Left lung (tissue), 10 donors: Measurements from ENCODE around the gene MYT1. TPM values are rescaled to one million over a fixed set of nuclear protein-coding genes. Genes with fewer than 3 reads are reported as not detected.
"Not testable (repeated sequence)": the region's sequence is repeated elsewhere in the genome, so short reads cannot be mapped to it uniquely, and the experiment has no call there.

Experiments
- ATAC-seq: fragments of 200-7000 bp; cut with Tn5 transposase; one replicate; pipeline ENCODE4 v1.9.1; 2020; ENCODE audit warnings: moderate library complexity
- DNase-seq, 4 donors: peaks; one replicate each; pipeline ENCODE4 v3.0.0-alpha.2; 2013 to 2020
- H3K27ac ChIP-seq, 2 donors: fragments of 200-600 bp; sonication (generic) in 1 of 2; one replicate each; pipeline versions ENCODE4 v1.5.0 to v1.8.0; 2020 to 2021
- H3K27me3 ChIP-seq, 2 donors: fragments of 200-600 bp; sonication (generic) in 1 of 2; one replicate each; pipeline versions ENCODE4 v1.5.0 to v1.8.0; 2020 to 2021
- H3K36me3 ChIP-seq, 2 donors: fragments of 200-600 bp; sonication (generic) in 1 of 2; one replicate each; pipeline versions ENCODE4 v1.5.0 to v1.8.0; 2020 to 2021
- H3K4me1 ChIP-seq, 2 donors: fragments of 200-600 bp; one replicate each; pipeline ENCODE4 v1.8.0; 2021
- H3K4me3 ChIP-seq, 2 donors: fragments of 200-600 bp; sonication (generic) in 1 of 2; one replicate each; pipeline versions ENCODE4 v1.5.0 to v1.8.0; 2020 to 2021; ENCODE audit warnings: mild to moderate bottlenecking in 1 of 2
- H3K9me3 ChIP-seq, 2 donors: fragments of 200-600 bp; sonication (generic) in 1 of 2; one replicate each; pipeline versions ENCODE4 v1.5.0 to v1.8.0; 2020 to 2021
- CTCF ChIP-seq, 2 donors: fragments of 200-600 bp; sonication (generic) in 1 of 2; IDR thresholded peaks; one replicate each; pipeline versions ENCODE4 v1.5.0 to v1.8.0; 2021; ENCODE audit warnings: antibody characterized with exemption in 2 of 2
- intact Hi-C, 2 donors: fragments of 100-400 bp; cut with DNase I; formaldehyde crosslinking; loops; one replicate each; pipeline versions ENCODE4 v1.11.2 to v1.14.2; 2022
- polyA plus RNA-seq, 6 donors: library from polyadenylated mRNA; unstranded; fragments of 120-200 nt; gene quantifications; one replicate each; pipeline ENCODE4 v1.2.1, GENCODE V29; 2013; ENCODE audit not compliant: insufficient read length in 6 of 6
- total RNA-seq, 2 donors: library from RNA; stranded (reverse); fragmentation: NEBNext Ultra II Directional; extraction: Animal tissue kit (Norgen Biotek cat#: 25700); gene quantifications; one replicate each; pipeline ENCODE4 v1.2.1, GENCODE V29; 2021
- donor health status: DM: no; HTN: yes; CAD: no.
- donor health status: DM: no; HTN: no; CAD: no.

Gene MYT1
- total and polyA plus RNA-seq, 8 donors: 0.26 to 0.42 (median 0.32) TPM; not detected in 2

- no peak overlapping the region for H3K27ac ChIP-seq
- H3K36me3 ChIP-seq: no peaks in the 10 kb centered on the region
- H3K4me1 ChIP-seq: no peaks in the 10 kb centered on the region
- intact Hi-C loops: no loop called here
- no peaks in the 10 kb centered on the region for H3K9me3 ChIP-seq
- DNase-seq (no peak), ATAC-seq (peak; percentile 33)
- no peak for TF ChIP-seq CTCF (IDR thresholded peaks at IDR 0.05)
- no peak overlapping the region for H3K4me3 ChIP-seq
- peaks cover 0 to 26% of the 10 kb centered on the region in 2 donors for H3K27me3 ChIP-seq
Observed at GRCh38 chr20:64177384-64177783, 13.1 kb downstream of the MYT1 start.

GRCh38 chr20:64177787-64178186, 13.5 kb downstream of the MYT1 start:
- Histone ChIP-seq H3K4me3 (no peak overlapping the region), H3K27ac (no peak overlapping the region), H3K36me3 (no peaks in the 10 kb centered on the region), H3K27me3 (peaks cover 0 to 22% of the 10 kb centered on the region in 2 donors), H3K4me1 (no peaks in the 10 kb centered on the region), H3K9me3 (no peaks in the 10 kb centered on the region)
- ATAC-seq (no peak), DNase-seq (no peak)
- intact Hi-C loops: no loop called here
- TF ChIP-seq CTCF (IDR thresholded peaks at IDR 0.05): no peak

GRCh38 chr20:64178925-64179324, 14.7 kb downstream of the MYT1 start:
- H3K27ac ChIP-seq, H3K9me3 ChIP-seq, DNase-seq, intact Hi-C loops, H3K36me3 ChIP-seq, ATAC-seq, H3K4me3 ChIP-seq, H3K4me1 ChIP-seq: not testable (repeated sequence)
- H3K27me3 ChIP-seq: peaks cover 0 to 23% of the 10 kb centered on the region in 2 donors

GRCh38 chr20:64179805-64180204, 15.6 kb downstream of the MYT1 start:
- peaks cover 0 to 27% of the 10 kb centered on the region in 2 donors for H3K27me3 ChIP-seq
- H3K36me3 ChIP-seq: no peaks in the 10 kb centered on the region
- DNase-seq (no peak), ATAC-seq (no peak)
- intact Hi-C loops: no loop called here
- no peaks in the 10 kb centered on the region for H3K4me1 ChIP-seq
- H3K9me3 ChIP-seq: no peaks in the 10 kb centered on the region
- TF ChIP-seq CTCF (IDR thresholded peaks at IDR 0.05): no peak
- H3K4me3 ChIP-seq: no peak overlapping the region
- no peak overlapping the region for H3K27ac ChIP-seq

GRCh38 chr20:64180673-64181072, 16.4 kb downstream of the MYT1 start:
- no peaks in the 10 kb centered on the region for H3K36me3 ChIP-seq
- H3K27me3 ChIP-seq: peaks cover 0 to 33% of the 10 kb centered on the region in 2 donors
- H3K4me1 ChIP-seq: no peaks in the 10 kb centered on the region
- no peak overlapping the region for H3K4me3 ChIP-seq
- no peaks in the 10 kb centered on the region for H3K9me3 ChIP-seq
- intact Hi-C loops: no loop called here
- ATAC-seq (no peak), DNase-seq (no peak)
- no peak overlapping the region for H3K27ac ChIP-seq
- no peak for TF ChIP-seq CTCF (IDR thresholded peaks at IDR 0.05)

GRCh38 chr20:64181391-64181790, 17.1 kb downstream of the MYT1 start:
- ATAC-seq: no peak

More at GRCh38 chr20:64181391-64181790, 17.1 kb downstream of the MYT1 start:
- Histone ChIP-seq H3K36me3 (no peaks in the 10 kb centered on the region), H3K4me1 (no peaks in the 10 kb centered on the region), H3K9me3 (peaks cover 0 to 2% of the 10 kb centered on the region in 2 donors), H3K27ac (no peak overlapping the region), H3K4me3 (no peak overlapping the region), H3K27me3 (peaks cover 0 to 31% of the 10 kb centered on the region in 2 donors)
- no peak for DNase-seq
- TF ChIP-seq CTCF (IDR thresholded peaks at IDR 0.05): no peak
- intact Hi-C loops: no loop called here
